Posterior cingulate gyrus (tissue), 11 donors: ENCODE measurements around the gene SNCA.
A peak's percentile ranks its signal among the peaks of the same experiment; 100 is the strongest.

Experiments
- DNase-seq, 10 donors: peaks; one replicate each; pipeline versions ENCODE4 v3.0.0 to v3.0.0-alpha.2; 2020 to 2021; ENCODE audit warnings: mixed read lengths in 3 of 10
- intact Hi-C: fragments of 100-400 bp; cut with DNase I; formaldehyde crosslinking; loops from one replicate; pipeline ENCODE4 v1.15.1; 2023

Gene SNCA

DNA sequence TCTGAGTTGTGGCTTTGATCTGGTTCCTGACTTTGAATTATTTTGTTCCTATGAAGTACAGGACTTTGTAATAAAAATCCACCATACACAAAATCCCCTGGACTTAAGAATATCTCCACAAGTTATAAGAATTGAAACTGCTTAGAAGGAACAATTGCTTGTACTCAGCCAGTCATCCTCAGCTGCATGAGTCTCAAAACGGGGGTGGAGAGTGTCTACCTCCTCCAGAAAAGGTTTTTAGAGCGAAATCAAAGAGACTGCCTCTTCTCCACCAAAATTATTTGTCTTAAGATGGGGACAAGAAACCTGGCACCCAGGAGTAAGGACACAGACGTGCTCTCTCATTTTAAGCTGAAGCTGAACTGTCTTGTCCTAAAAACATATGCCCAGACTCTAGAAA lies 74.7 kb downstream of the SNCA start:
- intact Hi-C loops: no loop called here
- DNase-seq: peak in 1 of 10 donors; percentile 9

DNA sequence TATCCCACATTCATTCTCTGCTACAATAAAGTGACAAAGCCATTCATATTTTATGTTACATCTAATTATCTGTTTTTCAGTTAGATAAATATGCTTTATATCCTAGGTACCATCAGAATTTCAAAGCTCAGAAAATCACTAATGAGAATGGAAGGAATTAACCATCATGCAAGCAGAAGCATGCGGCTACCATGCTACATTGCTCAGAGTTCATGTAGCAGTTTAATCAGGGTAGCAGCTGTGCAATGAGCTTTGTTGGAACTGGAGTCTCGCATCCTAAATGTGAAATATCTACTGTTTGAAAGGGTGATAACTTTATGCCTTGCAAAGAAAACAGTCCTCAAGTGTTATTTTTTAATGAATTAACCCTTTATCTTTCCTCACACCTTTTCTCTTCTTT lies 77.5 kb downstream of the SNCA start:
- intact Hi-C loops: no loop called here
- DNase-seq: no peak

- intact Hi-C loops: no loop called here
These were observed 79.7 kb downstream of the SNCA start for GRCh38 chr4:89757154-89757719.

DNA sequence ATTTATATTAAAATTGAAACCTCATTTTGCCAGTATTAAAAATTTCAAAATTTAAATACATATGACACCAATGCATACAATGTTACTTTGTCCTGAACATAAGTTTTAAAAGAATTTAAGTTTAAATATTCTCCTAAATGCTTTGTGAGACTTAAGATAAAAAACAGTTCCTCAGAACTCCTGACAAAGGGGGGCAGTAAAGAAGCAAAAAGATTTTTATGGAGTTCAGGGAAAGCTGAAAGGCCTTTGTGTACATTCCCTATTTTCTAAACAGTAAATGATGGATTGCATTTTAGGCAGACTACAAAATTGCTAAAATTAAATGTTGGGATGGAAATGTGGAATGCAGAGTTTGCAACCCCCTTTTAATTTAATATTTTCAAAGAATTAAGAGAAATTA lies 81.7 kb downstream of the SNCA start:
- DNase-seq: no peak
- intact Hi-C loops: no loop called here

More at GRCh38 chr4:89757154-89757719, 79.7 kb downstream of the SNCA start:
- no peak for DNase-seq

- no peak for DNase-seq
- intact Hi-C loops: no loop called here
These were observed 82.4 kb downstream of the SNCA start for GRCh38 chr4:89754531-89754930.

DNA sequence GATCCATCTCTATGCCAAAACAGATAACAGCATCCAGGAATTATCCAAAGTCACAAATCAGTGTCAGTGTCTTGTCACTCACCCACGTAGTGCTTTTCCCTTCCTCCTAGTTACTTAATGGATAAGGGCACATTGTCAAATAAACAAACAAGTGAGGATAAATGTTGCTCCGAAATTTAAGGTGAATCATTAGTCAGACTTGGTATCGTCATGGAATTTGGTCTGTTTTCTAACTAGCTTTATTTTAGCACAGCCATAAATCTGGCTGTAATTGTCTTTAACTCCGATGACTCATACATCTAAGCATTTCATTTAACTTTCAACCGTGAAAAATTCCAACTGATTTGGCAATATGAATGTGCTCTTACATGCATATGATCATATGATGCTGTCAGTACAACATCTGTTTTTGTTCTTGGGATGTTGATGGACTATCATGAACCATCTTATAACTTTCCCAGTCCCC lies 83.3 kb downstream of the SNCA start:
- intact Hi-C loops: no loop called here
- no peak for DNase-seq

GRCh38 chr4:89752932-89753598 lies 83.9 kb downstream of the SNCA start:
- intact Hi-C loops: no loop called here
- peak in 1 of 10 donors; percentile 45 for DNase-seq

DNA sequence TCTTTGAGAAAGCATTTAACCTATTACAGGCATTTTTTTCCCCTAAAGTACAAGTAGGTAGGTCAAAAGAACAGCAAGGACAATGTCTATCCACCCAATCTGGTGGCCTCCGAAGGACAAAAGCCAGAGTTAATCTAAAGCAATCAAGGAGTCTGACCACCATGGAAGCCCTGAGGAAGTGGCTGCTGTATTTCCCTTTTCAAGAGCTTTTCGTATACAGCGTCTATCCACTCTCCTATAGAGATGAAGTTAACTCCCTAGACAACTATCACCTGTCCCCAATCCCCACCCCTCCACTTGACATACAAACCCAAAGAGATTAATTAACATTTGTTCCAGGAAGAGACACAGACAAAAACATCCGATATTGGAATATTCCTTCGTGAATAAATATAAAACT lies 85.5 kb downstream of the SNCA start:
- no peak for DNase-seq
- intact Hi-C loops: no loop called here

DNA sequence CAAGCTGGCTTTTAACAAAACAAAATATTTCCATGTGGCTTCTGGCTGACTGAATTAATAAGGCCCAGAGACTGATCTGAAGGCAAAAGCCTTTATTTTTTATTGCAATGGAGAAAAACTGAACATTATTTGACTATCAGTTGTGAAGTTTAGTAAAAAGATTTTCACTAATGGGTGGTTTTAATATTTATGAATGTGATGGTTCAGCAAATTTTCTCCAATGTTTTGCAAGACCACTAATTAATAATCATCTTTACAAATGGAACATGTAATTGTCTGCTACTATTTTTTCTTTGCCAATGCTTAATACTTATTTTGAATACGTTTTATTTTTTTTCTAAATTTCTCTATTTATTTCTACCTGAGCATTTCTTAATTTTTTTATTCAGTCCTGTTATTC lies 90.6 kb downstream of the SNCA start:
- intact Hi-C loops: no loop called here
- DNase-seq: no peak

- DNase-seq: no peak
- intact Hi-C loops: no loop called here
These were observed 91.3 kb downstream of the SNCA start for GRCh38 chr4:89745708-89746107.

- intact Hi-C loops: no loop called here
- no peak for DNase-seq
These were observed 92.0 kb downstream of the SNCA start for GRCh38 chr4:89744914-89745313.

DNA sequence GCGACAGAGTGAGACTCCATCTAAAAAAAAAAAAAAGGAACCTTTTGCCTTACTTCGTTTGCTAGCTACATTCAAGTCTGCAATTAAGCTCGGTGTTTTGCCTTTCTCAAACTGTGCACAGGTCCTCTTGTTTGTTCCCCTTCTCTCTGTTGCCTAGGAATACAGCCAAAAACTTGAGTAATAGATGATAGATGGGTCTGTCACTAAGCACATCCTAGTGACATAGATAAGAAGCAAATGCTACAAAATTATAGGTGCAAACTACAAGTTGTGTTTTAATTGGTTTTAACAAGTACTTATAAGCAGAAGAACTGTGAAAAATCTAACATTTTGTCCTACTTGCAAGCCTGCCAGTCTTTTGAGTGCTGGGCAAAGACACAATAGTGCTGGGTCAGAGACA lies 95.2 kb downstream of the SNCA start:
- intact Hi-C loops: no loop called here
- DNase-seq: no peak

DNA sequence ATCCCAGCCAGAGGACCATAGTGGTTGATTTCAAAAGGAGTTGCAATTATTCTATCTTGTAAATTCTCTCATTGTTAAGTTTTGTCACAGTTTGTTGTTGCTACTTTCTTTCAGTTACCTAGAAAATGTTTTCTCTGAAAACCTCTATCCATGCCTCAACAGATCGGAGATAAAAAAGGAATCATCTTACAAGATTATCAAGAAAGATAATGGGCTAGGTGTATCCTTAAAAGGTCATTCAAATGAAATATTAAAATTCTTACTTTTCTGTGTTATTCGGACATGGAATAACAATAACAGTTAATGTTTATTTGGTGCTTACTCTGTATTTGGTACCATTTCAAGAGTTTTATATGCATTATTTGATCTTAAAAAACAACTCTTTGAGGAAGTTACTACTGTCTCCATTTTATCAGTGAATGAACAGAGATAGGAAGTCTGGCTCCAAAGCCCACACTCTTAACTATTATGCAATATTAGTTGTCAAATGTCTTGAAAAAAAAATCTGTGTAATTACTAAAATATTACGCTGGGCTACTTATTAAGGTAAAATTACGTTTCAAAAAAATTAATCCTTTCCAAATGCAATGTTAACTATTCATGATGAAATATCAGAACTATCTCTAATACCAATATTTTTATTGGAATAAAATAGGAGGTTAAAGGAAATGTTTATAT lies 97.5 kb downstream of the SNCA start:
- intact Hi-C loops: no loop called here
- no peak for DNase-seq

DNA sequence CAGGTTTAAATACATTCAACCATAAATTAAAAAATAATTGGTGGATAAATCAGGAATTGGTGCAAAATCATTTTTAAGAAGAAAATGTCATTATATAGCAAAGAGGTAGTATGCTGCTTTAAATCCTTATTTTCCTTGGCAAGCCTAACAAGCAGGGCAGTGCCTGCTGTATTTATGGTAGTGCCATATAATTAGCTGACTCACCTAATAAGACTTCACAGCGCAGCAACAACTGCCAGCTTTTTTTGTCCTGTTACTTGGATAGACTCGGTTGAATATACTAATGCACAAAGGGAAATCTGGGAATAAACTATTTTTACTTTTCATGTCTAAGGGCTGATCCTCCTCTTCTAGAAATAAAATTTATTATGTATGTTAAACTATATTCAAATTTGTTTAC lies 99.1 kb downstream of the SNCA start:
- intact Hi-C loops: no loop called here
- DNase-seq: no peak

DNA sequence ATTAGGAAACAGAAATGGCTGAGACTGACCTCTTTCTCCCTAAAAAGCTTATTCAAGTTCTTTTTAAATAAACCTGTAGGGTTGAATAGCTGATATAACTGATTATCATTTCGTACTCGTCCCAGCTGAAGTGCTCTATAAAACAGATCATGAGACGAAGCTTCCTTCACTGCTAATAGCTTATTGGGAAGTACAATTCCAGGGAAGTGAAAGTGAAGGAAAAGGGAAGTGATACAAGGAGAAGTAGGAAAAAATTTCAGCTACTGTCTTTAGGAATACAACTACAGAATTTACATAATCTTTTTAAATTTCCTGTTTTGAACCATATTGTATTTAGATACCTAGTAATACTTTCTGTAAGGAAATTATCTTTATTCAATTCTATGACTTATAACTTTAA lies 103.0 kb downstream of the SNCA start:
- no peak for DNase-seq
- intact Hi-C loops: no loop called here

DNA sequence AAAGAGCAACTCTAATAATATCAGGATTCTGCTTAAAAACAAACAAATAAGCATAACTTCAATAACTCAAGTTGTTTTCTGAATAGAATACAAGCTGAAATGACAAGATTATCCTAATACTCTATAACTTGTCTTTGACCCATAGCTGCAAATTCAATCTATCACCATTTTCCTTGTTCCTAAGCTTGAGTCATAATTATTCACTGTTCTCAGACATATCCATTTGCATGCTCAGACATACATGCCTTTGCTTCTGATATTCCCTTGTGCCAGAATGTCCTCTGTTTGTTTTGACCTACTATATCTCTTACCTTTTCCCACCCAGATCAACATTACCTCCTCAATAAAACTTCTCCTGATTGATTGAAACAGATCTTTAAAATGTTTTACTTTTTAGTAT lies 109.7 kb downstream of the SNCA start:
- intact Hi-C loops: no loop called here
- no peak for DNase-seq

GRCh38 chr4:89725268-89725667 lies 111.7 kb downstream of the SNCA start:
- DNase-seq: no peak

DNA sequence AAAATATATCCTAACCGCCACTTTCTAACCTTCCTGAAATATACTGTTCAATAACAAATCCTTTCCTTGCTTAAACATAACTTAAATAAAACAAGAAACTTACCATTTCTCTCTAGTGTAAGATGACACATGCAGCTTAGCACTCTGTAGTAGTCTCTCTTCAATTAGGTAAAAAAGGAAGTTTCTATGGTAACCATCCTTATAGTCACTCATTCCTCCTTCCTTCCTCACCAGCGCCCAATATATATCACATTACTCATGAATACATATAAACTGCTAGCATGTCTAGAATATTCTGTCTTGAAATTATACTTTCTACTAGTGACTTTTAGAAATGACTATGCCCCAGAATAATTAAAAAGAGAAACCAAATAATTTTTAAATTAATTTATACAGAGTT lies 112.2 kb downstream of the SNCA start:
- DNase-seq: no peak
- intact Hi-C loops: no loop called here

More at GRCh38 chr4:89725268-89725667, 111.7 kb downstream of the SNCA start:
- intact Hi-C loops: no loop called here

GRCh38 chr4:89723096-89723495 lies 113.9 kb downstream of the SNCA start:
- no peak for DNase-seq
- intact Hi-C loops: no loop called here

- intact Hi-C loops: no loop called here
- DNase-seq: no peak
These were observed 114.4 kb downstream of the SNCA start for GRCh38 chr4:89722517-89722916.

- intact Hi-C loops: no loop called here
- DNase-seq: no peak
These were observed 116.0 kb downstream of the SNCA start for GRCh38 chr4:89720981-89721380.

GRCh38 chr4:89719536-89720090 lies 117.3 kb downstream of the SNCA start:
- intact Hi-C loops: no loop called here
- DNase-seq: no peak
